WTC11 (cell line): ENCODE data around the gene RCOR3. TPM values are rescaled to one million over a fixed set of nuclear protein-coding genes. Genes with fewer than 3 reads are reported as not detected.

Source experiments
- ATAC-seq: fragments of 200-7000 bp; cut with Tn5 transposase; 2 replicates; pipeline ENCODE4 v1.10.0; 2021; ENCODE audit warnings: mild to moderate bottlenecking, moderate library complexity
- CTCF ChIA-PET: fragments of 300-600 bp; sonication (Branson Sonifier 250); formaldehyde crosslinking; loops from one replicate; lab custom pipeline; 2021; ENCODE audit warnings: antibody characterized with exemption; lab: Charles Lee
- POLR2A ChIA-PET: fragments of 350-600 bp; sonication (Branson Sonifier 250); formaldehyde crosslinking; loops from one replicate; lab custom pipeline; 2021; ENCODE audit warnings: antibody characterized with exemption; lab: Charles Lee
- DNase-seq: peaks from one replicate; pipeline ENCODE4 v3.0.0; 2021; ENCODE audit warnings: low spot score
- H3K27ac Mint-ChIP-seq: 2 replicates; pipeline ENCODE4 v1.8.0; 2021; ENCODE audit warnings: mixed read lengths
- H3K27me3 Mint-ChIP-seq: 2 replicates; pipeline ENCODE4 v1.8.0; 2021; ENCODE audit warnings: low read depth, mild to moderate bottlenecking, moderate library complexity, mixed read lengths
- H3K36me3 Mint-ChIP-seq: 2 replicates; pipeline ENCODE4 v1.8.0; 2021; ENCODE audit warnings: mixed read lengths
- H3K4me1 Mint-ChIP-seq: 2 replicates; pipeline ENCODE4 v1.8.0; 2022; ENCODE audit warnings: mixed read lengths
- H3K4me3 Mint-ChIP-seq: 2 replicates; pipeline ENCODE4 v1.8.0; 2021; ENCODE audit warnings: mild to moderate bottlenecking, moderate library complexity, mixed read lengths
- H3K9me3 Mint-ChIP-seq: 2 replicates; pipeline ENCODE4 v1.8.0; 2021; ENCODE audit warnings: mixed read lengths
- CREB1 ChIP-seq: sonication (generic); formaldehyde crosslinking; IDR thresholded peaks from 2 replicates; pipeline ENCODE4 v1.8.0; 2023; ENCODE audit warnings: mild to moderate bottlenecking, missing genetic modification reagents
- NFATC4 ChIP-seq: fragments of 250-450 bp; sonication (Bioruptor Pico); IDR thresholded peaks from 2 replicates; pipeline ENCODE4 v1.9.0; 2021; ENCODE audit warnings: mild to moderate bottlenecking
- PRRX2 ChIP-seq: fragments of 250-450 bp; sonication (Bioruptor Pico); IDR thresholded peaks from 2 replicates; pipeline ENCODE4 v1.8.0; 2021; ENCODE audit warnings: mild to moderate bottlenecking
- TEAD1 ChIP-seq: sonication (generic); formaldehyde crosslinking; IDR thresholded peaks from 2 replicates; pipeline ENCODE4 v1.8.0; 2022; ENCODE audit warnings: mild to moderate bottlenecking, missing genetic modification reagents
- ZNF219 ChIP-seq: sonication (generic); formaldehyde crosslinking; IDR thresholded peaks from 2 replicates; pipeline ENCODE4 v1.8.0; 2023; ENCODE audit warnings: missing genetic modification reagents, mild to moderate bottlenecking, borderline replicate concordance
- ZNF232 ChIP-seq: sonication (generic); formaldehyde crosslinking; IDR thresholded peaks from 2 replicates; pipeline ENCODE4 v1.8.0; 2022; ENCODE audit warnings: mild to moderate bottlenecking, missing genetic modification reagents
- ZNF416 ChIP-seq: fragments of 250-450 bp; sonication (Bioruptor Pico); IDR thresholded peaks from 2 replicates; pipeline ENCODE4 v1.9.0; 2021; ENCODE audit warnings: mild to moderate bottlenecking, inconsistent platforms
- total RNA-seq: library from RNA; stranded (reverse); gene quantifications from 3 replicates; pipeline ENCODE4 v1.2.3, GENCODE V29; 2021
- TF ChIP-seq, protein P1 (sequence below): fragments of 250-450 bp; sonication (Bioruptor Pico); IDR thresholded peaks from 2 replicates; pipeline ENCODE4 v1.9.0; 2021; ENCODE audit warnings: mild to moderate bottlenecking
- TF ChIP-seq, protein P2 (sequence below): fragments of 250-450 bp; sonication (Bioruptor Pico); conservative IDR thresholded peaks from 2 replicates; pipeline ENCODE4 v1.9.0; 2021; ENCODE audit warnings: mild to moderate bottlenecking
- TF ChIP-seq, protein P3 (sequence below): sonication (generic); formaldehyde crosslinking; IDR thresholded peaks from 2 replicates; pipeline ENCODE4 v1.8.0; 2023; ENCODE audit warnings: mild to moderate bottlenecking, missing genetic modification reagents
- TF ChIP-seq, protein P4 (sequence below): sonication (generic); formaldehyde crosslinking; IDR thresholded peaks from 2 replicates; pipeline ENCODE4 v1.8.1; 2023; ENCODE audit warnings: mild to moderate bottlenecking, missing genetic modification reagents, moderate library complexity
- TF ChIP-seq, protein P5 (sequence below): sonication (generic); formaldehyde crosslinking; IDR thresholded peaks from 2 replicates; pipeline ENCODE4 v1.8.1; 2022; ENCODE audit warnings: low read depth, missing genetic modification reagents, borderline replicate concordance
- TF ChIP-seq, protein P6 (sequence below): fragments of 250-450 bp; sonication (Bioruptor Pico); IDR thresholded peaks from 2 replicates; pipeline ENCODE4 v1.9.0; 2021; ENCODE audit warnings: mild to moderate bottlenecking, borderline replicate concordance
- TF ChIP-seq, protein P7 (sequence below): sonication (generic); formaldehyde crosslinking; IDR thresholded peaks from 2 replicates; pipeline ENCODE4 v1.8.0; 2022; ENCODE audit warnings: mild to moderate bottlenecking, missing genetic modification reagents
- TF ChIP-seq, protein P8 (sequence below): sonication (generic); formaldehyde crosslinking; IDR thresholded peaks from 2 replicates; pipeline ENCODE4 v1.8.0; 2023; ENCODE audit warnings: missing genetic modification reagents

The RCOR3 gene
- total RNA-seq, 1 experiment from 2014 or later = 35.9 TPM

DNA sequence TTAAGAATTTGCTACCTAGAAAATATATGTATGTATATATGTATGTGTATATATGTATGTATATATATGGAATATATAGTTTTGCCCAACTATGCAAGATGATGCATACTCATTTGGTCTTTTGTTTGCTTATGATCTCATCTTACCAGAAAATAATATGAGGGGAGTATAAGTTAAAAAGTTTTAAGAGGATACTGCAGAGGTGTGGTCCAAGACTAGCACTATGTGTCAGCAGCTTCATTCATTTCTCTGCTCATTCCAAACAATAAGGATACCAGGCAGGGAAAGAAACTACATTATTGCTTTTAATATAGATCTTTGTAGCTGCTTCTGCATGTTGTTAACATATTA is 22.8 kb downstream of the RCOR3 start (continued):
- TF ChIP-seq, protein P1, sequence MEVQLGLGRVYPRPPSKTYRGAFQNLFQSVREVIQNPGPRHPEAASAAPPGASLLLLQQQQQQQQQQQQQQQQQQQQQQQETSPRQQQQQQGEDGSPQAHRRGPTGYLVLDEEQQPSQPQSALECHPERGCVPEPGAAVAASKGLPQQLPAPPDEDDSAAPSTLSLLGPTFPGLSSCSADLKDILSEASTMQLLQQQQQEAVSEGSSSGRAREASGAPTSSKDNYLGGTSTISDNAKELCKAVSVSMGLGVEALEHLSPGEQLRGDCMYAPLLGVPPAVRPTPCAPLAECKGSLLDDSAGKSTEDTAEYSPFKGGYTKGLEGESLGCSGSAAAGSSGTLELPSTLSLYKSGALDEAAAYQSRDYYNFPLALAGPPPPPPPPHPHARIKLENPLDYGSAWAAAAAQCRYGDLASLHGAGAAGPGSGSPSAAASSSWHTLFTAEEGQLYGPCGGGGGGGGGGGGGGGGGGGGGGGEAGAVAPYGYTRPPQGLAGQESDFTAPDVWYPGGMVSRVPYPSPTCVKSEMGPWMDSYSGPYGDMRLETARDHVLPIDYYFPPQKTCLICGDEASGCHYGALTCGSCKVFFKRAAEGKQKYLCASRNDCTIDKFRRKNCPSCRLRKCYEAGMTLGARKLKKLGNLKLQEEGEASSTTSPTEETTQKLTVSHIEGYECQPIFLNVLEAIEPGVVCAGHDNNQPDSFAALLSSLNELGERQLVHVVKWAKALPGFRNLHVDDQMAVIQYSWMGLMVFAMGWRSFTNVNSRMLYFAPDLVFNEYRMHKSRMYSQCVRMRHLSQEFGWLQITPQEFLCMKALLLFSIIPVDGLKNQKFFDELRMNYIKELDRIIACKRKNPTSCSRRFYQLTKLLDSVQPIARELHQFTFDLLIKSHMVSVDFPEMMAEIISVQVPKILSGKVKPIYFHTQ (CRISPR knock-in tag) = no peak
- TF ChIP-seq, protein P2, sequence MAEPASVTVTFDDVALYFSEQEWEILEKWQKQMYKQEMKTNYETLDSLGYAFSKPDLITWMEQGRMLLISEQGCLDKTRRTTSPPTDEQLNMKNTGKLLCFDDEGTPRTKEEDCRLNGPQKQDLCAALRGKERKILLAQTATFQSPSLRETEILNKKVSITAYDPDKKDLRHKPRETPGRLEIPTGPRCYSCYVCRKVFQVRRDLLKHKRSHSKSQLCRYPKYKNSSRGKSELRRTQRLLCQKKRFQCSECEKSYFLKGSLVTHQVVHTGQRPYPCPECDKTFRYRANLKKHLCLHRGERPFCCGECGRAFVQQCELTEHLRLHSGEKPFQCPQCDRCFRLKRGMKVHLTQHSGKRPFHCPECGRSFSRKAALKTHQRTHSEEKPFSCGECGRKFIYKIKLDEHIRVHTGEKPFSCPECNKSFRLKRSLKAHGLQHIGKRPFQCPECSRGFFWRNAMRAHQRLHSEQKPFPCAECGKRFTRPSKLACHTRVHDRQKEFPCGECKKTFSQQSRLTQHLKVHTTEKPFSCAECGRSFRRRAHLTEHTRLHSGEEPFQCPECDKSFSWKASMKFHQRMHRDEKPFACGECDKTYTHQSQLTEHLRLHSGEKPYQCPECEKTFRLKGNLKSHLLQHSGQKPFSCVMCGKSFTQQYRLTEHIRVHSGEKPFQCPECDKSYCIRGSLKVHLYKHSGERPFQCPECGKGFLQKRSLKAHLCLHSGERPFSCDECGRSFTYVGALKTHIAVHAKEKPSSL (CRISPR knock-in tag) = no peak

DNA sequence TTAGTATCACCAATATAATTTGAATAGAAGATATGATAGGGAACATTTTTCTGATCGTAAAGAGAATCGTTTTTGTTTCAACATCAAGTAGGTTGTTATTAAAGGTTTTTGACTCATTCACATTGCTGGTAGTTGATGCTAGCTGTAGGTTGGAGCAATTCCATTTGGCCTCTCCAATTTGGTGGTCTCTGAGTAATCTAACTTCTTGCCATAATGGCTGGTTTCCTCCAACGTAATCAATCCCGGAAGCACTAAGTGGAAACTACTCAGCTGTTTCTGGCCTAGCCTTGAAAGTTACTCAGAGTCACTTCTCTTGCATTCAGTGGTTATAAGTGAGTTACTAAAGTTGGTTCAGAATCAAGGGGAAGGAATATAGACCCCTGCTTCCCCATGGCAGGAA is 26.0 kb downstream of the RCOR3 start:
- CTCF ChIA-PET = no interaction called here
- POLR2A ChIA-PET = no interaction called here
- TF ChIP-seq ZNF219 (CRISPR knock-in tag) = no peak
- TF ChIP-seq, protein P3, sequence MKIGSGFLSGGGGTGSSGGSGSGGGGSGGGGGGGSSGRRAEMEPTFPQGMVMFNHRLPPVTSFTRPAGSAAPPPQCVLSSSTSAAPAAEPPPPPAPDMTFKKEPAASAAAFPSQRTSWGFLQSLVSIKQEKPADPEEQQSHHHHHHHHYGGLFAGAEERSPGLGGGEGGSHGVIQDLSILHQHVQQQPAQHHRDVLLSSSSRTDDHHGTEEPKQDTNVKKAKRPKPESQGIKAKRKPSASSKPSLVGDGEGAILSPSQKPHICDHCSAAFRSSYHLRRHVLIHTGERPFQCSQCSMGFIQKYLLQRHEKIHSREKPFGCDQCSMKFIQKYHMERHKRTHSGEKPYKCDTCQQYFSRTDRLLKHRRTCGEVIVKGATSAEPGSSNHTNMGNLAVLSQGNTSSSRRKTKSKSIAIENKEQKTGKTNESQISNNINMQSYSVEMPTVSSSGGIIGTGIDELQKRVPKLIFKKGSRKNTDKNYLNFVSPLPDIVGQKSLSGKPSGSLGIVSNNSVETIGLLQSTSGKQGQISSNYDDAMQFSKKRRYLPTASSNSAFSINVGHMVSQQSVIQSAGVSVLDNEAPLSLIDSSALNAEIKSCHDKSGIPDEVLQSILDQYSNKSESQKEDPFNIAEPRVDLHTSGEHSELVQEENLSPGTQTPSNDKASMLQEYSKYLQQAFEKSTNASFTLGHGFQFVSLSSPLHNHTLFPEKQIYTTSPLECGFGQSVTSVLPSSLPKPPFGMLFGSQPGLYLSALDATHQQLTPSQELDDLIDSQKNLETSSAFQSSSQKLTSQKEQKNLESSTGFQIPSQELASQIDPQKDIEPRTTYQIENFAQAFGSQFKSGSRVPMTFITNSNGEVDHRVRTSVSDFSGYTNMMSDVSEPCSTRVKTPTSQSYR (CRISPR knock-in tag) = no peak
- TF ChIP-seq, protein P4, sequence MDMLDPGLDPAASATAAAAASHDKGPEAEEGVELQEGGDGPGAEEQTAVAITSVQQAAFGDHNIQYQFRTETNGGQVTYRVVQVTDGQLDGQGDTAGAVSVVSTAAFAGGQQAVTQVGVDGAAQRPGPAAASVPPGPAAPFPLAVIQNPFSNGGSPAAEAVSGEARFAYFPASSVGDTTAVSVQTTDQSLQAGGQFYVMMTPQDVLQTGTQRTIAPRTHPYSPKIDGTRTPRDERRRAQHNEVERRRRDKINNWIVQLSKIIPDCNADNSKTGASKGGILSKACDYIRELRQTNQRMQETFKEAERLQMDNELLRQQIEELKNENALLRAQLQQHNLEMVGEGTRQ (CRISPR knock-in tag) = no peak
- TF ChIP-seq ZNF416 (CRISPR knock-in tag) = no peak
- TF ChIP-seq, protein P5, sequence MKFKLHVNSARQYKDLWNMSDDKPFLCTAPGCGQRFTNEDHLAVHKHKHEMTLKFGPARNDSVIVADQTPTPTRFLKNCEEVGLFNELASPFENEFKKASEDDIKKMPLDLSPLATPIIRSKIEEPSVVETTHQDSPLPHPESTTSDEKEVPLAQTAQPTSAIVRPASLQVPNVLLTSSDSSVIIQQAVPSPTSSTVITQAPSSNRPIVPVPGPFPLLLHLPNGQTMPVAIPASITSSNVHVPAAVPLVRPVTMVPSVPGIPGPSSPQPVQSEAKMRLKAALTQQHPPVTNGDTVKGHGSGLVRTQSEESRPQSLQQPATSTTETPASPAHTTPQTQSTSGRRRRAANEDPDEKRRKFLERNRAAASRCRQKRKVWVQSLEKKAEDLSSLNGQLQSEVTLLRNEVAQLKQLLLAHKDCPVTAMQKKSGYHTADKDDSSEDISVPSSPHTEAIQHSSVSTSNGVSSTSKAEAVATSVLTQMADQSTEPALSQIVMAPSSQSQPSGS (CRISPR knock-in tag) = no peak
- no peak for TF ChIP-seq CREB1 (CRISPR knock-in tag)
- TF ChIP-seq, protein P6, sequence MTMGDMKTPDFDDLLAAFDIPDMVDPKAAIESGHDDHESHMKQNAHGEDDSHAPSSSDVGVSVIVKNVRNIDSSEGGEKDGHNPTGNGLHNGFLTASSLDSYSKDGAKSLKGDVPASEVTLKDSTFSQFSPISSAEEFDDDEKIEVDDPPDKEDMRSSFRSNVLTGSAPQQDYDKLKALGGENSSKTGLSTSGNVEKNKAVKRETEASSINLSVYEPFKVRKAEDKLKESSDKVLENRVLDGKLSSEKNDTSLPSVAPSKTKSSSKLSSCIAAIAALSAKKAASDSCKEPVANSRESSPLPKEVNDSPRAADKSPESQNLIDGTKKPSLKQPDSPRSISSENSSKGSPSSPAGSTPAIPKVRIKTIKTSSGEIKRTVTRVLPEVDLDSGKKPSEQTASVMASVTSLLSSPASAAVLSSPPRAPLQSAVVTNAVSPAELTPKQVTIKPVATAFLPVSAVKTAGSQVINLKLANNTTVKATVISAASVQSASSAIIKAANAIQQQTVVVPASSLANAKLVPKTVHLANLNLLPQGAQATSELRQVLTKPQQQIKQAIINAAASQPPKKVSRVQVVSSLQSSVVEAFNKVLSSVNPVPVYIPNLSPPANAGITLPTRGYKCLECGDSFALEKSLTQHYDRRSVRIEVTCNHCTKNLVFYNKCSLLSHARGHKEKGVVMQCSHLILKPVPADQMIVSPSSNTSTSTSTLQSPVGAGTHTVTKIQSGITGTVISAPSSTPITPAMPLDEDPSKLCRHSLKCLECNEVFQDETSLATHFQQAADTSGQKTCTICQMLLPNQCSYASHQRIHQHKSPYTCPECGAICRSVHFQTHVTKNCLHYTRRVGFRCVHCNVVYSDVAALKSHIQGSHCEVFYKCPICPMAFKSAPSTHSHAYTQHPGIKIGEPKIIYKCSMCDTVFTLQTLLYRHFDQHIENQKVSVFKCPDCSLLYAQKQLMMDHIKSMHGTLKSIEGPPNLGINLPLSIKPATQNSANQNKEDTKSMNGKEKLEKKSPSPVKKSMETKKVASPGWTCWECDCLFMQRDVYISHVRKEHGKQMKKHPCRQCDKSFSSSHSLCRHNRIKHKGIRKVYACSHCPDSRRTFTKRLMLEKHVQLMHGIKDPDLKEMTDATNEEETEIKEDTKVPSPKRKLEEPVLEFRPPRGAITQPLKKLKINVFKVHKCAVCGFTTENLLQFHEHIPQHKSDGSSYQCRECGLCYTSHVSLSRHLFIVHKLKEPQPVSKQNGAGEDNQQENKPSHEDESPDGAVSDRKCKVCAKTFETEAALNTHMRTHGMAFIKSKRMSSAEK = no peak
- TF ChIP-seq TEAD1 = no peak
- TF ChIP-seq NFATC4 (CRISPR knock-in tag) = no peak
- TF ChIP-seq, protein P2 (CRISPR knock-in tag) = no peak
- TF ChIP-seq, protein P7, sequence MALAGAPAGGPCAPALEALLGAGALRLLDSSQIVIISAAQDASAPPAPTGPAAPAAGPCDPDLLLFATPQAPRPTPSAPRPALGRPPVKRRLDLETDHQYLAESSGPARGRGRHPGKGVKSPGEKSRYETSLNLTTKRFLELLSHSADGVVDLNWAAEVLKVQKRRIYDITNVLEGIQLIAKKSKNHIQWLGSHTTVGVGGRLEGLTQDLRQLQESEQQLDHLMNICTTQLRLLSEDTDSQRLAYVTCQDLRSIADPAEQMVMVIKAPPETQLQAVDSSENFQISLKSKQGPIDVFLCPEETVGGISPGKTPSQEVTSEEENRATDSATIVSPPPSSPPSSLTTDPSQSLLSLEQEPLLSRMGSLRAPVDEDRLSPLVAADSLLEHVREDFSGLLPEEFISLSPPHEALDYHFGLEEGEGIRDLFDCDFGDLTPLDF (CRISPR knock-in tag) = no peak
- TF ChIP-seq PRRX2 = no peak
- TF ChIP-seq ZNF232 (CRISPR knock-in tag) = no peak
- TF ChIP-seq, protein P8, sequence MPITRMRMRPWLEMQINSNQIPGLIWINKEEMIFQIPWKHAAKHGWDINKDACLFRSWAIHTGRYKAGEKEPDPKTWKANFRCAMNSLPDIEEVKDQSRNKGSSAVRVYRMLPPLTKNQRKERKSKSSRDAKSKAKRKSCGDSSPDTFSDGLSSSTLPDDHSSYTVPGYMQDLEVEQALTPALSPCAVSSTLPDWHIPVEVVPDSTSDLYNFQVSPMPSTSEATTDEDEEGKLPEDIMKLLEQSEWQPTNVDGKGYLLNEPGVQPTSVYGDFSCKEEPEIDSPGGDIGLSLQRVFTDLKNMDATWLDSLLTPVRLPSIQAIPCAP (CRISPR knock-in tag) = no peak

More for the DNA sequence above, 26.0 kb downstream of the RCOR3 start:
- no peak for ATAC-seq
- DNase-seq = no peak
- Mint-ChIP-seq H3K27me3 (no peaks in the 10 kb centered on the region), H3K27ac (no peak overlapping the region), H3K4me1 (no peaks in the 10 kb centered on the region), H3K4me3 (no peak overlapping the region), H3K36me3 (peaks cover 37% of the 10 kb centered on the region), H3K9me3 (no peaks in the 10 kb centered on the region)
